Panc1 (cell line): Measurements from ENCODE around the gene TSC2.
"Not testable (repeated sequence)": the region's sequence is repeated elsewhere in the genome, so short reads cannot be mapped to it uniquely, and the experiment has no call there.

Source experiments
- POLR2AphosphoS5 ChIP-seq: IDR thresholded peaks from 2 replicates; pipeline ENCODE4 v1.6.1; 2012; ENCODE audit warnings: mild to moderate bottlenecking, low read depth, low read length, moderate library complexity
- TF ChIP-seq, protein P1 (sequence below): fragments of 450-650 bp; IDR thresholded peaks from 2 replicates; pipeline ENCODE4 v1.5.1; 2017; ENCODE audit warnings: mild to moderate bottlenecking
- TF ChIP-seq, protein P2 (sequence below), 2 experiments: IDR thresholded peaks; 2 replicates each; pipeline ENCODE4 v1.6.1; 2011 to 2012; ENCODE audit warnings: low read depth in 2 of 2, control low read depth in 1 of 2, low read length in 1 of 2, mild to moderate bottlenecking in 1 of 2, moderate library complexity in 1 of 2; ENCODE audit not compliant: insufficient read depth in 1 of 2

DNA sequence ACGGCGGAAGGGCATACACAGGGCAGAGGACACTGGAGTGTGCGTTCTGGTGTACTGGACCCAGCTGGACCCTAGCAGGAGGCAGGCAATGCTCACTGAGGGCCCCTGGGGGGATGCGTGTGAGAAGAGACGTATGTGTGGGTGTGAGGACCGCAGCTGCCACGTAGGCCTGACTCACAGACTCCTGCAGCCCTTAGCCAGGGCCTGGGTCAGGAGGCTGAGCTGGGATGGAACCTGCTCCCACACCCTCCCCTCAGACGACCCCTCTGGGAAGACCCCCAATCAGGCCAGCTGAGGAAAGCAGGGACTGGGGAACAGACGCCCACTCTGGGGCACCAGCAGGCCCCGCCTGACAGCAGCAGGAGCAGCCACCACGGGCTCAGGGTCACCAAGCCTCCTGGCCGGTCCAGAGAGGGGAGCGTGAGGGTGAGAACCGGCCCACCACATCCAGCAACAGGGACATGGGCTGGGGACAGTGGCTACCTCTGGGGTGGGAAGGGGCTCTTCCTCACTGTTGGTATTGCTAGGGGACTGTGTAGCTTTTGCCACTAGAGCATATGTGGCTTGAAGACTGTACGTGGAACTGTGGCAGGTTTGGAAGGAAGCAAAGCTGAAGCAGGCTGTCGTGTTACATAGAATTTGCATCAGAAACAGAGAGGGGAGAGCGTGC, 59.5 kb downstream of the TSC2 start:
- TF ChIP-seq, protein P1, sequence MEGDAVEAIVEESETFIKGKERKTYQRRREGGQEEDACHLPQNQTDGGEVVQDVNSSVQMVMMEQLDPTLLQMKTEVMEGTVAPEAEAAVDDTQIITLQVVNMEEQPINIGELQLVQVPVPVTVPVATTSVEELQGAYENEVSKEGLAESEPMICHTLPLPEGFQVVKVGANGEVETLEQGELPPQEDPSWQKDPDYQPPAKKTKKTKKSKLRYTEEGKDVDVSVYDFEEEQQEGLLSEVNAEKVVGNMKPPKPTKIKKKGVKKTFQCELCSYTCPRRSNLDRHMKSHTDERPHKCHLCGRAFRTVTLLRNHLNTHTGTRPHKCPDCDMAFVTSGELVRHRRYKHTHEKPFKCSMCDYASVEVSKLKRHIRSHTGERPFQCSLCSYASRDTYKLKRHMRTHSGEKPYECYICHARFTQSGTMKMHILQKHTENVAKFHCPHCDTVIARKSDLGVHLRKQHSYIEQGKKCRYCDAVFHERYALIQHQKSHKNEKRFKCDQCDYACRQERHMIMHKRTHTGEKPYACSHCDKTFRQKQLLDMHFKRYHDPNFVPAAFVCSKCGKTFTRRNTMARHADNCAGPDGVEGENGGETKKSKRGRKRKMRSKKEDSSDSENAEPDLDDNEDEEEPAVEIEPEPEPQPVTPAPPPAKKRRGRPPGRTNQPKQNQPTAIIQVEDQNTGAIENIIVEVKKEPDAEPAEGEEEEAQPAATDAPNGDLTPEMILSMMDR = not testable (repeated sequence)
- not testable (repeated sequence) for TF ChIP-seq POLR2AphosphoS5
- TF ChIP-seq, protein P2, sequence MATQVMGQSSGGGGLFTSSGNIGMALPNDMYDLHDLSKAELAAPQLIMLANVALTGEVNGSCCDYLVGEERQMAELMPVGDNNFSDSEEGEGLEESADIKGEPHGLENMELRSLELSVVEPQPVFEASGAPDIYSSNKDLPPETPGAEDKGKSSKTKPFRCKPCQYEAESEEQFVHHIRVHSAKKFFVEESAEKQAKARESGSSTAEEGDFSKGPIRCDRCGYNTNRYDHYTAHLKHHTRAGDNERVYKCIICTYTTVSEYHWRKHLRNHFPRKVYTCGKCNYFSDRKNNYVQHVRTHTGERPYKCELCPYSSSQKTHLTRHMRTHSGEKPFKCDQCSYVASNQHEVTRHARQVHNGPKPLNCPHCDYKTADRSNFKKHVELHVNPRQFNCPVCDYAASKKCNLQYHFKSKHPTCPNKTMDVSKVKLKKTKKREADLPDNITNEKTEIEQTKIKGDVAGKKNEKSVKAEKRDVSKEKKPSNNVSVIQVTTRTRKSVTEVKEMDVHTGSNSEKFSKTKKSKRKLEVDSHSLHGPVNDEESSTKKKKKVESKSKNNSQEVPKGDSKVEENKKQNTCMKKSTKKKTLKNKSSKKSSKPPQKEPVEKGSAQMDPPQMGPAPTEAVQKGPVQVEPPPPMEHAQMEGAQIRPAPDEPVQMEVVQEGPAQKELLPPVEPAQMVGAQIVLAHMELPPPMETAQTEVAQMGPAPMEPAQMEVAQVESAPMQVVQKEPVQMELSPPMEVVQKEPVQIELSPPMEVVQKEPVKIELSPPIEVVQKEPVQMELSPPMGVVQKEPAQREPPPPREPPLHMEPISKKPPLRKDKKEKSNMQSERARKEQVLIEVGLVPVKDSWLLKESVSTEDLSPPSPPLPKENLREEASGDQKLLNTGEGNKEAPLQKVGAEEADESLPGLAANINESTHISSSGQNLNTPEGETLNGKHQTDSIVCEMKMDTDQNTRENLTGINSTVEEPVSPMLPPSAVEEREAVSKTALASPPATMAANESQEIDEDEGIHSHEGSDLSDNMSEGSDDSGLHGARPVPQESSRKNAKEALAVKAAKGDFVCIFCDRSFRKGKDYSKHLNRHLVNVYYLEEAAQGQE (IDR thresholded peaks at IDR 0.05; ENCODE audit: insufficient read depth in 1 of 2, low read depth in 2 of 2, low read length in 1 of 2) = not testable (repeated sequence)
